ENCODE measurements around the gene MLXIPL. TPM values are rescaled to one million over a fixed set of nuclear protein-coding genes. Genes with fewer than 3 reads are reported as not detected.
"Not testable (repeated sequence)": the region's sequence is repeated elsewhere in the genome, so short reads cannot be mapped to it uniquely, and the experiment has no call there.

The MLXIPL gene
- total RNA-seq, 4 donors from 2014 or later = 0.53 to 13.5 (median 2.9) TPM

DNA sequence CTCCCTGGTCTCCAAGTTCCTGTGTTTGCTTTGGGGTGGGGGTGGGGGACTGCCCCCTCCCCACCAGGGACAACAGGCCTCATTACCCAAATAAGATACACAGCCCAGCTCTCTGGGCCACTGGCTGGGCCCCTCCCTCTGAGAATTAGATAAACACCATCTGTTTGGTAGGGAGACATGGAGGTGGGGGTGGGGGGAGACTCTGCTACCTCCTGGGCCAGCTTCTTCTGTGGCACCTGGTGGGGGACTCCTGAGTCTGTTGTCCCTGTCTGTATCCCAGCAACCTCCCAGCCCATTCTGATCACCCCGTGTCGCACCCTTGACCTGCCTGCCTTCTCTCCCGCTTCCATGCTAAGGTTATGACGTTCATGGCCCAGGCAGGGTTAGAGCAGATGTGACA, 5.8 kb downstream of the MLXIPL start:
- H3K36me3 ChIP-seq = no peaks in the 10 kb centered on the region
- TF ChIP-seq, protein P1, sequence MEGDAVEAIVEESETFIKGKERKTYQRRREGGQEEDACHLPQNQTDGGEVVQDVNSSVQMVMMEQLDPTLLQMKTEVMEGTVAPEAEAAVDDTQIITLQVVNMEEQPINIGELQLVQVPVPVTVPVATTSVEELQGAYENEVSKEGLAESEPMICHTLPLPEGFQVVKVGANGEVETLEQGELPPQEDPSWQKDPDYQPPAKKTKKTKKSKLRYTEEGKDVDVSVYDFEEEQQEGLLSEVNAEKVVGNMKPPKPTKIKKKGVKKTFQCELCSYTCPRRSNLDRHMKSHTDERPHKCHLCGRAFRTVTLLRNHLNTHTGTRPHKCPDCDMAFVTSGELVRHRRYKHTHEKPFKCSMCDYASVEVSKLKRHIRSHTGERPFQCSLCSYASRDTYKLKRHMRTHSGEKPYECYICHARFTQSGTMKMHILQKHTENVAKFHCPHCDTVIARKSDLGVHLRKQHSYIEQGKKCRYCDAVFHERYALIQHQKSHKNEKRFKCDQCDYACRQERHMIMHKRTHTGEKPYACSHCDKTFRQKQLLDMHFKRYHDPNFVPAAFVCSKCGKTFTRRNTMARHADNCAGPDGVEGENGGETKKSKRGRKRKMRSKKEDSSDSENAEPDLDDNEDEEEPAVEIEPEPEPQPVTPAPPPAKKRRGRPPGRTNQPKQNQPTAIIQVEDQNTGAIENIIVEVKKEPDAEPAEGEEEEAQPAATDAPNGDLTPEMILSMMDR (IDR thresholded peaks at IDR 0.05) = no peak
- no peak for TF ChIP-seq POLR2A (IDR thresholded peaks at IDR 0.05)
- DNase-seq = no peak
- intact Hi-C loops (cut with DNase I) = no loop called here
- H3K4me1 ChIP-seq = peaks cover 4 to 26% (median 10%) of the 10 kb centered on the region in 3 donors
- WGBS, 2 donors = 63 to 75% methylated on average over 2 to 3 of the region's 4 CpGs
- H3K4me3 ChIP-seq = no peak overlapping the region
- H3K9me3 ChIP-seq = no peaks in the 10 kb centered on the region
- H3K27me3 ChIP-seq = peaks cover 6 to 55% (median 15%) of the 10 kb centered on the region in 4 donors
- H3K27ac ChIP-seq = no peak overlapping the region

DNA sequence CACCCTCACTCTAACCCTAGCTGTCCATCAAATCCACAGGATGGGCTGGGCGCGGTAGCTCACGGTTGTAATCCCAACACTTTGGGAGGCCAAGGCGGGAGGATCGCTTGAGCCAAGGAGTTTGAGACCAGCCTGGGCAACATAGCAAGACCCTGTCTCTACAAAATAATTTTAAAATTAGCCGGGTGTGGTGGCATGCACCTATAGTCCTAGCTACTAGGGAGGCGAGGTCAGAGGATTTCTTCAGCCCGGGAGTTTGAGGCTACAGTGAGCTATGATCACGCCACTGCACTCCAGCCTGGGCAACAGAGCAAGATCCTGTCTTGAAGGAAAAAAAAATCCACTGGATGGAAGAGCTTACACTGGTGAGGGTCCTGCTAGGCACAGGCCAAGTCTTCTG, 6.8 kb downstream of the MLXIPL start:
- H3K4me1 ChIP-seq = peaks cover 0 to 20% (median under 1%) of the 10 kb centered on the region in 3 donors
- H3K27me3 ChIP-seq = peaks cover 0 to 55% (median 6%) of the 10 kb centered on the region in 4 donors
- H3K27ac ChIP-seq; H3K9me3 ChIP-seq; intact Hi-C loops (cut with DNase I); H3K4me3 ChIP-seq; H3K36me3 ChIP-seq; DNase-seq: not testable (repeated sequence)
- 90 to 95% methylated on average over 8 to 9 of the region's 9 CpGs for WGBS, 2 donors

DNA sequence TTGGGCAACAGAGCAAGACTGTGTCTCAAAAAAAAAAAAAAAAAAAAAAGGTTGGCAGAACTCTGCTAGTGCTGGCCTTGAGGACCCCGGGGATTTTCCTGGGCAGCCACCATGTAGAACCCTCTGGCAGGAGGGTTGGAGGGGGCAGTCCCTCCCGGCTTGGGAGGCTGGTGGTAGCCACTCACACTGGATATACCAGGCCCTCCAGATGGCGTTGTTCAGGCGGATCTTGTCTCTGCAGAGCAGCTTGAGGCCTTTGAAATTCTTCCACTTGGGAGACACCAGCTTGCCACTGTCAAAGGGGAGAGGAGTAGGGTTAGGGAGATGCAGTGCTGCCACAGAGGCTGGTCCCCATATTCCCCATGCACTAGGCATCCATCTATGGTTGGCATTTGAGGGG, 8.4 kb downstream of the MLXIPL start:
- TF ChIP-seq POLR2A (IDR thresholded peaks at IDR 0.05) = no peak
- TF ChIP-seq, protein P1 (IDR thresholded peaks at IDR 0.05) = no peak
- H3K27ac ChIP-seq = no peak overlapping the region
- intact Hi-C loops (cut with DNase I) = no loop called here
- H3K9me3 ChIP-seq = no peaks in the 10 kb centered on the region
- DNase-seq = no peak
- no peaks in the 10 kb centered on the region for H3K36me3 ChIP-seq
- 44 to 64% methylated on average over 3 to 4 of the region's 4 CpGs for WGBS, 2 donors
- no peak overlapping the region for H3K4me3 ChIP-seq
- peaks cover 0 to 19% (median 0%) of the 10 kb centered on the region in 3 donors for H3K4me1 ChIP-seq
- H3K27me3 ChIP-seq = peaks cover 0 to 55% (median 2%) of the 10 kb centered on the region in 4 donors

DNA sequence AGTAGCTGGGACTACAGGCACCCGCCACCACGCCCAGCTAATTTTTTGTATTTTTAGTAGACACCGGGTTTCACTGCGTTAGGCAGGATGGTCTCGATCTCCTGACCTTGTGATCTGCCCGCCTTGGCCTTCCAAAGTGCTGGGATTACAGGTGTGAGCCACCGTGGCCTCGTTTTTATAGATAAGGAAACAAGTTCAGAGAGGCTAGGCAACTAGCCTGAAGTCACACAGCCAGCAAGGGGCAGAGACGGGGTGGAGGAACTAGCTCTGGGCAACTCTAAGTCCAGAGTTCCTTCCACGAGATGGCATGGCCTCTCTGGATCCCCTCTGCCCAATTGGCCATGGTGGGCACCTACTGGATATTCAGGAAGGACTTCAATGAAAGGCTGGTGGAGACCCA, 9.4 kb downstream of the MLXIPL start:
- H3K9me3 ChIP-seq; intact Hi-C loops (cut with DNase I); H3K27ac ChIP-seq; H3K36me3 ChIP-seq; H3K4me3 ChIP-seq; DNase-seq: not testable (repeated sequence)
- peaks cover 0 to 61% (median 2%) of the 10 kb centered on the region in 4 donors for H3K27me3 ChIP-seq
- H3K4me1 ChIP-seq = peaks cover 0 to 19% (median 0%) of the 10 kb centered on the region in 3 donors
- WGBS, 2 donors = 56 to 64% methylated on average over 8 to 9 of the region's 10 CpGs

DNA sequence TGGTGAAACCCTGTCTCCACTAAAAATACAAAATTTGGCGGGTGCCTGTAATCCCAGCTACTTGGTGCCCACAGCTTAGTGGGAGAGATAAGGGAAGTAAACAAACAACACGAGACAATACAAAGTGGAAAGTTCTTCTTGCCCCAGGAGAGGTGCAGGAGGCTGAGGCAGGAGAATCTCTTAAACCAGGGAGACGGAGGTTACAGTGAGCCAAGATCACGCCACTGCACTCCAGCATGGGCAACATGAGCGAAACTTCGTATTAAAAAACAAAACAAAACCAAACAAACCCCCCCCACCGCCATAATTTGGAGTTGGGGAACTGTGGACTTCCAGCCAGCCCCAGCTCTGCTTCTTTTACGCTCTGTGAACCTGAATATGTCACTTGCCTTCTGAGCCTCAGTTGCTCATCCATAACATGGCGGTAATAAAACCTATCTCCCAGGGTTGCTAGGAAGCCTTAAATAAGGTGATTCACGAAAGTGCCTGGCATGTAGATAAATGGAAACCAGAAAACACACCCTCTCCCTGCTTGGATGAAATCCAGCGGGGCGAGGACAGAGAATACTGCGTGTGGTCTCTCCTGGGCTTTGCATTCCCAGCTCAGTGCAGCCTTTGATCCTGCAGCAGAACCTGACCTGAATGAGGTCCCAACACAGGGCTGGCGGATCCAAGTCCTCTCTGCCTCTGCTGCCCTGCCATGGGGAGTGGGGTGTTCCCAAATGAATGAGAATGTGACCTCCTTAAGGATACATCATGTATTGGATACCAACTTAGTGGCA, 10.2 kb downstream of the MLXIPL start:
- H3K4me3 ChIP-seq = peak overlapping the region in 2 of 4 donors; percentile 14 to 30
- peaks cover 0 to 61% (median 2%) of the 10 kb centered on the region in 4 donors for H3K27me3 ChIP-seq
- WGBS, 2 donors = 39 to 42% methylated on average over 10 to 14 of the region's 14 CpGs
- peaks cover 0 to 19% (median 0%) of the 10 kb centered on the region in 3 donors for H3K4me1 ChIP-seq
- no peak overlapping the region for H3K27ac ChIP-seq
- intact Hi-C loops (cut with DNase I) = no loop called here
- H3K9me3 ChIP-seq = no peaks in the 10 kb centered on the region
- H3K36me3 ChIP-seq = no peaks in the 10 kb centered on the region
- DNase-seq = no peak
- TF ChIP-seq, protein P1 (IDR thresholded peaks at IDR 0.05) = no peak
- TF ChIP-seq POLR2A (IDR thresholded peaks at IDR 0.05) = no peak

DNA sequence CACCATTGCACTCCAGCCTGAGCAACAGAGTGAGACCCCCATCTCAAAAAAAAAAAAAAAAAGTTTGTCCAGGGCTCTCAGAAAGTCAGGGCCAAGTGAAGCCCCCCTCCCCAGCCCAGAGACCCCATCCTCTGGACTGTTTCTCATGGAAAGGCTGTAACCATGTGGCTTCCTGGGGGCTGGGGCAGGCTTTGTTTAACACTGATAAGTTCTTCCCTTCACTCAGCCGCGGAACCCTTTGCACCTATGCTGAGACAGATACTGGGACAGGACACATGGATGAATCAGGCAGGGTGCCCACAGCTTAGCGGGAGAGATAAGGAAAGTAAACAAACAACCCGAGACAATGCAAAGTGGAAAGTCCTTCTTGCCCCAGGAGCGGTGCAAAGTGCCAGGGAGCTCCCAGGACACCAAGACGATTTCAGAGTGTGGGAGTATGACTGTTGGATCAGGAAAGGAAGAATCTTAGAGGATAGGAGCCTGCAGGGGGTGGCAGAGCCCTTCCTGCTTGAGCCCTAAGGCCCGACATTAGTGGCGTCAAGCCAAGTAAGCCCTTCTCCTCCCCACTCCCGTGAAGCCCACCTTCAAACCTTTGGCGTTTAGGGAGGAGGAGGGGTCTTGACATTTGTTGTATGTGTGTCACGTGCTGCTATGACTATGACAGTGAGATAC, 11.6 kb downstream of the MLXIPL start:
- intact Hi-C loops (cut with DNase I) = no loop called here
- WGBS, 2 donors = 8% methylated on average over 7 to 9 of the region's 11 CpGs
- TF ChIP-seq, protein P1 (IDR thresholded peaks at IDR 0.05) = no peak
- TF ChIP-seq POLR2A (IDR thresholded peaks at IDR 0.05) = no peak
- Histone ChIP-seq H3K27ac (peak overlapping the region in 2 of 4 donors; percentile 2 to 17), H3K9me3 (no peaks in the 10 kb centered on the region), H3K27me3 (peaks cover 0 to 67% (median 2%) of the 10 kb centered on the region in 4 donors), H3K4me3 (no peak overlapping the region), H3K36me3 (no peaks in the 10 kb centered on the region), H3K4me1 (peaks cover 0 to 19% (median 0%) of the 10 kb centered on the region in 3 donors)
- DNase-seq = no peak

All from esophagus squamous epithelium (tissue), 5 donors.